Upper lobe of right lung (tissue), 1 donor: ENCODE results near the gene VILL. TPM values are rescaled to one million over a fixed set of nuclear protein-coding genes. Genes with fewer than 3 reads are reported as not detected.

Source experiments
- ATAC-seq: fragments of 200-7000 bp; cut with Tn5 transposase; one replicate; pipeline ENCODE4 v1.9.1; 2020; ENCODE audit warnings: mild to moderate bottlenecking, moderate library complexity
- DNase-seq: peaks from one replicate; pipeline ENCODE4 v3.0.0-alpha.2; 2020
- H3K27ac ChIP-seq: fragments of 200-600 bp; one replicate; pipeline ENCODE4 v1.8.0; 2022
- H3K27me3 ChIP-seq: fragments of 200-600 bp; one replicate; pipeline ENCODE4 v1.8.0; 2022; ENCODE audit warnings: mild to moderate bottlenecking
- H3K36me3 ChIP-seq: fragments of 200-600 bp; one replicate; pipeline ENCODE4 v1.8.0; 2022
- H3K4me1 ChIP-seq: fragments of 200-600 bp; one replicate; pipeline ENCODE4 v1.8.0; 2022
- H3K4me3 ChIP-seq: fragments of 200-600 bp; one replicate; pipeline ENCODE4 v1.8.0; 2022; ENCODE audit warnings: mild to moderate bottlenecking
- H3K9me3 ChIP-seq: fragments of 200-600 bp; one replicate; pipeline ENCODE4 v1.8.0; 2022
- intact Hi-C: fragments of 100-400 bp; cut with DNase I; formaldehyde crosslinking; loops from one replicate; pipeline ENCODE4 v1.11.0; 2022
- total RNA-seq: library from RNA; stranded (reverse); fragmentation: NEBNext Ultra II Directional; extraction: Animal tissue kit (Norgen Biotek cat#: 25700); gene quantifications from one replicate; pipeline ENCODE4 v1.2.1, GENCODE V29; 2021
- TF ChIP-seq, protein P1 (sequence below): fragments of 200-600 bp; IDR thresholded peaks from one replicate; pipeline ENCODE4 v1.8.0; 2022; ENCODE audit warnings: antibody characterized with exemption
- donor health status: DM: no; HTN: yes; CAD: no; lungs with severe emphysema.

VILL gene
- total RNA-seq, 1 donor from 2014 or later, result 8.9 TPM

DNA sequence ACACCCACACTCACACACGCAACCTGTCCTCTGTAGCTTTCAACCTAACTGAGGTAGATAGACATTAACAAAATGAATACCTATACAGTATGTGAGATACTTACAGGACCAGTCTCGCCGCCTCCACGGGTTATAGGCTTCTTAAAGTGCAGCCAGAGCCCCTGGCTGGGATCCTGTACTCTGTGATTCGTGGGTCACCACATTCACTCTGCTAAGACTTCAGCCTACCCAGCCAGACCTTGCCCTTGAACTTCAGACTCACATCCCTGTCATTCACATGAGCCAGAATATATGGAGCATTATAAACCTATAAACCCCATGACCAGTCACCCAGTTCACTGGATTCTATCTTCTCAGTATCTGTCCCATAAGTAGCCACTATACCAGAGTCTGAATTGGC, 49.8 kb downstream of the VILL start:
- Histone ChIP-seq H3K36me3 (no peaks in the 10 kb centered on the region), H3K4me1 (no peaks in the 10 kb centered on the region), H3K4me3 (no peak overlapping the region), H3K27ac (no peak overlapping the region), H3K27me3 (no peaks in the 10 kb centered on the region), H3K9me3 (no peaks in the 10 kb centered on the region)
- intact Hi-C loops, result no loop called here
- TF ChIP-seq, protein P1, sequence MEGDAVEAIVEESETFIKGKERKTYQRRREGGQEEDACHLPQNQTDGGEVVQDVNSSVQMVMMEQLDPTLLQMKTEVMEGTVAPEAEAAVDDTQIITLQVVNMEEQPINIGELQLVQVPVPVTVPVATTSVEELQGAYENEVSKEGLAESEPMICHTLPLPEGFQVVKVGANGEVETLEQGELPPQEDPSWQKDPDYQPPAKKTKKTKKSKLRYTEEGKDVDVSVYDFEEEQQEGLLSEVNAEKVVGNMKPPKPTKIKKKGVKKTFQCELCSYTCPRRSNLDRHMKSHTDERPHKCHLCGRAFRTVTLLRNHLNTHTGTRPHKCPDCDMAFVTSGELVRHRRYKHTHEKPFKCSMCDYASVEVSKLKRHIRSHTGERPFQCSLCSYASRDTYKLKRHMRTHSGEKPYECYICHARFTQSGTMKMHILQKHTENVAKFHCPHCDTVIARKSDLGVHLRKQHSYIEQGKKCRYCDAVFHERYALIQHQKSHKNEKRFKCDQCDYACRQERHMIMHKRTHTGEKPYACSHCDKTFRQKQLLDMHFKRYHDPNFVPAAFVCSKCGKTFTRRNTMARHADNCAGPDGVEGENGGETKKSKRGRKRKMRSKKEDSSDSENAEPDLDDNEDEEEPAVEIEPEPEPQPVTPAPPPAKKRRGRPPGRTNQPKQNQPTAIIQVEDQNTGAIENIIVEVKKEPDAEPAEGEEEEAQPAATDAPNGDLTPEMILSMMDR, result no peak
- ATAC-seq (no peak), DNase-seq (no peak)

DNA sequence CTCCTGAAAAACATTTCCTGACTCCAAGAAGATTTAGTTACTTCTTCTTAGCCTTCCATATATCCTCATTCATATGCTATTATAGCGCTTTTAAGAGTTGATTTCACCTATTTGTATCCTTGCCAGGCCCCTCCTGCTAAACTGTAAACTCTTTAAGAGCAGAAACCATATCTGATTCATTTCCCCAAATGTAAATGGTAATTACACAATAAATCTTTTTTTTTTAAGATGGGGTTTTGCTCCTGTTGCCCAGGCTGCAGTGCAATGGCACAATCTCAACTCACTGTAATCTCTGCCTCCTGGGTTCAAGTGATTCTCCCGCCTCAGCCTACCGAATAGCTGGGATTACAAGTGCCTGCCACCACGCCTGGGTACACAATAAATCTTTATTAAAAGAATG, 52.9 kb downstream of the VILL start:
- DNase-seq, result no peak
- Histone ChIP-seq H3K27ac (no peak overlapping the region), H3K4me3 (no peak overlapping the region), H3K27me3 (no peaks in the 10 kb centered on the region), H3K9me3 (no peaks in the 10 kb centered on the region), H3K36me3 (no peaks in the 10 kb centered on the region), H3K4me1 (no peaks in the 10 kb centered on the region)
- intact Hi-C loops, result no loop called here
- ATAC-seq, result no peak
- TF ChIP-seq, protein P1, result no peak

- intact Hi-C loops, result no loop called here
- no peaks in the 10 kb centered on the region for H3K9me3 ChIP-seq
- ATAC-seq, result no peak
- no peaks in the 10 kb centered on the region for H3K4me1 ChIP-seq
- H3K27ac ChIP-seq, result no peak overlapping the region
- H3K27me3 ChIP-seq, result no peaks in the 10 kb centered on the region
- TF ChIP-seq, protein P1, result no peak
- no peak overlapping the region for H3K4me3 ChIP-seq
- H3K36me3 ChIP-seq, result no peaks in the 10 kb centered on the region
- DNase-seq, result no peak
Measured at GRCh38 chr3:38046027-38046426, 55.4 kb downstream of the VILL start.

- intact Hi-C loops, result no loop called here
- DNase-seq, result no peak
- no peaks in the 10 kb centered on the region for H3K36me3 ChIP-seq
- H3K4me3 ChIP-seq, result no peak overlapping the region
- no peaks in the 10 kb centered on the region for H3K9me3 ChIP-seq
- no peak overlapping the region for H3K27ac ChIP-seq
- H3K4me1 ChIP-seq, result no peaks in the 10 kb centered on the region
- no peak for ATAC-seq
- H3K27me3 ChIP-seq, result no peaks in the 10 kb centered on the region
- TF ChIP-seq, protein P1, result no peak
Measured at GRCh38 chr3:38046821-38047220, 56.2 kb downstream of the VILL start.

DNA sequence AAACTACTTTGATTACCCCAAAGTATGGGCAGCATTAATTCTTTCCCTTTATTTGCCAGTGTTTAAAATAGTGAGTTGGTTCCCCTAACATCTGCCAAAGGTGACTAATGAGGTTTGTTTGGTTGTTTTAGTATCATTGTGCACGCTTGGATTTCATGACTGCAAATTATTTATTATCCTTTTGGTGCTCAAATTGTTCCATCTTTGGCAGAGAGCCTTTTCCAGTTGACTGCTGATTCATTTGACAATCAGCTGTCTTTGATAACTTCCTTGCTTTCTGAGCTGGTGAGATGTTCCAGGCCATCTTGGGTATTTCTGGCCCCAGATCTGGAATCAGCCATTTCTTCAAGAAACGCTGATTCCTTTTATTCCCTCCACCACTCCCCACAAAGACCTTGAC, 57.3 kb downstream of the VILL start:
- Histone ChIP-seq H3K9me3 (no peaks in the 10 kb centered on the region), H3K27me3 (no peaks in the 10 kb centered on the region), H3K4me3 (no peak overlapping the region), H3K27ac (no peak overlapping the region), H3K36me3 (no peaks in the 10 kb centered on the region), H3K4me1 (no peaks in the 10 kb centered on the region)
- intact Hi-C loops, result no loop called here
- TF ChIP-seq, protein P1, result no peak
- DNase-seq (no peak), ATAC-seq (no peak)
